HG02571 (cell line): ENCODE data around the gene POLG.

Source experiments
- ATAC-seq: cut with Tn5 transposase; IDR thresholded peaks from one replicate; pipeline ENCODE4 v1.9.1; 2021; ENCODE audit warnings: mild to moderate bottlenecking, moderate library complexity; ENCODE audit not compliant: unreplicated experiment

POLG gene

GRCh38 chr15:89334510-89335297, at the start of gene POLG:
TSS of gene POLG (minus strand) at chr15:89334824. CDS start at chr15:89333754, 1,070 bp downstream.
- ATAC-seq, result peak; percentile 85

DNA sequence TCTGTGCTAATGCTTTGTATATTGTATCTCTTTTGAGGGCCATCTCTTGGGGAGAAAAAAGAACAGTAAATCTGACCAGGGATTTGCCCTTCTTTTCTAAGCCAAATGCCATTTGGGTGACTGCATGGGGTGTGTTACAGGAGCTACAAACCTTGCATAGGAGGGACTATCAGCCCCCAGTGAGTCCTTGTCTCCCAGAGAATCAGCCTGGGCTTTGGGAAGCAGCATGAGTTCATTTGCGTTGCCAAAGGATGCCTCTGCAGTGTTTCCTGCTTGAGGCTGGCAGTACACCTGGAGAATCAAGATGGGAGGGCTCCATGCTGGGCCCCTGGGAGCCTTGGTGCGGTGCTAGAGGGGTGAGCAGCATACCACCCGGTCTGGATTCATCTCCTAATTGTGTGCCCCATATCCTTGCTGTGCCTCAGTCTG, 49.6 kb upstream of the POLG start:
- ATAC-seq, result no peak

- no peak for ATAC-seq
These were observed 48.9 kb upstream of the POLG start for GRCh38 chr15:89383365-89384175.

DNA sequence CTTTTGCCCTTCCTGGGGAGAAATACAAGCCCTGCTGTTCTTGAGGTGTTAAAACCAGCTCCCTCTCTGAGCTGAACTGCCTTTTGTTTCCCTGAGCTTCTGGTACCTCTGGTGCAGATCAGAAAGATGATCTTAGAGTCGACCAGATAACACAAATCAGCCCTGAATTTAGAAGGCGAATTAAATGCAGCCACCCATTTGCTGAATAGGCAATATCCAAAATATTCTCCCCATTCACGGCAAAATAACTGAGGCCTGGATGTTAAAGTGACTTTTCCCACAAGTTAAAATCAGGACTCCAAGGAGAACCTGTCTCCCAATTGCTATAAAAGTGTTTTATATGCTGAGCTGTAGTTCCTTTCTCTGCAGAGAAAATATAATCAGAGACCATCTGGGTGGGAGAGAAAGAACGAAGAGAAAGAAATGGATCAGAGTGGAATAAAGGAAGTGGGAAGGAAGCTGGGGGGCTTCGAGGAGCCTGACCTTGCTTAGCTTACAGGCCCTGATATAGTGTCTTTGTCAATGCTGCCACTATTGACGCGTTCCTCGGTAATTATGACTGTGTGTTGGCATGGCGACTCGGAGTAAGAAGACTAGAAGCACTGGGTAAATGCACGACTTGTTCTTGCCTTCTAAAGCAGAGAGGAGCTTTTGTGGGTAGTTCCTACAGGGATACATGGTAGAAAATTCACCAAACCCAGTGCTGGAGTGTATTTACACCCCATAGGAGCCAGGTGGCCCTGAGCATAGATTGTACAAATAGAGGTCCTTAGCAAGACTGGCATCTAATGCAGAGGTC, 47.5 kb upstream of the POLG start:
- ATAC-seq, result no peak

- ATAC-seq, result no peak
These were observed 46.7 kb upstream of the POLG start for GRCh38 chr15:89381331-89381730.

- no peak for ATAC-seq
These were observed 45.2 kb upstream of the POLG start for GRCh38 chr15:89379818-89380217.

GRCh38 chr15:89379251-89379695, 44.6 kb upstream of the POLG start:
- ATAC-seq, result no peak

DNA sequence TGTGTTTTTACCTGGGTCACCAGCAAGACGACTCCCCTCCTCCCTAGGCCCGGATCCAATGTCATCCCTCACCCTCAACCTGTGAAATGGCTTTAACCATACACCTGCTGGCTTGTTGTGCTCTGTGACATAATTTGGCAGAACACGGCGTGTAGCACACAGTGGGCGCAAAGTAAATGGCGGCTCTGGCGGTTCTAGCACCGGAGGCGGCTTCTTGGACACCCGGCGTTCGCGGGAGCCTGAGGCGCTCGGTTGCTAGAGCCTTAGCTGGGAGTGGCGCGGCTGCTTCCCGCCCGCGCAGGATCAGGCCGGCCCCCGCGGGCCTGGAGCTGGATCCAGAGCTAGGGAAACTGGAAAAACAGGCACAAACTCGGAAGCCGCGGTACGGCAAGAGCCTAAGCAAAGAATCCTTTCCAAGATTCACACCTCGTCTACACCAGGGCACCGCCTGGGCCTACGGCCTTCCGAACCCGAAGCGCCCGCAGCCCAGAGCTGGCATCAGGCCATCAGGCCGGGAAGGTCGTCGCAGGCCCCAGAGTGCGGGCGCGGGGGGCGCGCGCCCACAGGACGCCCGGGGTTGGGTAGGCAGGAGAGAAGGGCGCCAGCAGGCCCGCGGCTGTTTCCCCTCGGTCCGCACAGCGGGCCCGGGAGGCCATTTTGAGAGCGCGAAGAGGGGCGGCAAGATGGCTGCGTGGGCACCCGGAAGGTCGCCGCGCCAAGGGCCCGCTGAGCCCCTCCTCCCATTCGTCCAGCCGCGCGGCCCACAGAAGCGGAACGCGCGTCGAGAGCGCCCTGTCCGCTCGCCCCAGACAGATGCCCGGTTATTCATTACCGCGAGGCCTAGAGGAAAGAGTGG, 43.9 kb upstream of the POLG start:
- ATAC-seq, result no peak

- ATAC-seq, result no peak
These were observed 43.2 kb upstream of the POLG start for GRCh38 chr15:89377842-89378295.

DNA sequence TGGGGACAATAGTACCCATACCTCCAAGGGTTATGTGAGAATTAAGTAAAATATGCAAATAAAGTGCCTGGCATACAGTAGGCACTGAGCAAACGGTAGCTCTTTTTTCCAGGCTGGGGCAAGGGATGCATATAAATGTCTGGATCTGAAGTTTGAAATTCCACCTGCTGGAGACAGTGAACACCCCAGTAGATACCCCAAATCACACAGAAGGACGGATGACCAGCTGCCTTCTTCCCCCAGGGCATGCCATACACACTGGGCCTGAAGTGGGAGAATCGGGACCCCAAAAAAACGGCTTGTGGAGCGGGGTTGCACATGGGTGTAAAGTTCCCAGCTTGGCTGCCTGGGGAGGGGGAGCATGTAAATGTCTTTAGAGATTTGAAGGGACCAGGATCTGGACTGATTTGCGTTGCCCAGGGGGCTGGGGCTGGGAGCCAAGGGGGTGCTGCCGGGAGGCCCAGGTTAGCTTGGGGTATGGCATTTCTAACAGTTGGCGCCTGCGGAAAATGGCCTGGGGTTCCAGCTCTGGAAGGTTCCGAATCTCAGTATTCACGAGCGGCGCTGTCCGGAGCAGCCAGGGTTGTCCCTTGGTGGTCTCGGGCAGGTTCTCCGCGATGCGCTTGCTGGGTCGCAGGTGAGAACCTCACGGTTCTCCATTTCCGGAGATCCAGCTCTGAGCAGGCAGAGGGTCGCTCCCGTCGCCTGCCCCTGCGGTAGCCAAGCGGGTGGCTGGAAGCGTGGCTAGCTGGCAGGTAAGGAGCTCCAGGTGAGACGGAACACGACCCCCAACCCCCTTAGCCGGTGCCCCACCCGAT, 42.6 kb upstream of the POLG start:
- no peak for ATAC-seq

DNA sequence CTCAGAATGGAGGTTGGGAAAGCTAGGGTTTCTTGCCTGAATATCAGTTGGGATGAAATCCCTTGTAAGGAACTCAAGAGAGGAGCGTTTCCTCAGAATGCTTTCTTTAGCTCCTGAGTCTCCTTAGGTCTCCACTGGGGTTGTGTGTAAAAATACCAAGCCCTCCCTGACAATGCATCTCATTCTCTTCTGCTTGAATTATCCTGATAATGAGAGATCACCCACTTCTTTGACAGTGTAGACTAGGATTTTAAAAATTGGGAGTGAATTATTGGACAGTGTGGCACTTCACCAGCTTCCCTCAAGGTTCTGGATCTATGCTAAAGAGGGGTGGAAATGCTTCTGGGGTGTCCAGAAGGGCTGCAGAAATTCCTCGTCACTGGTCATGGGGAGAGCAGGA, 41.8 kb upstream of the POLG start:
- ATAC-seq, result no peak

- no peak for ATAC-seq
These were observed 40.7 kb upstream of the POLG start for GRCh38 chr15:89375093-89376005.

GRCh38 chr15:89374086-89374981, 39.7 kb upstream of the POLG start:
- no peak for ATAC-seq

GRCh38 chr15:89372069-89372935, 37.7 kb upstream of the POLG start:
- no peak for ATAC-seq

GRCh38 chr15:89371228-89372044, 36.8 kb upstream of the POLG start:
- ATAC-seq, result no peak

DNA sequence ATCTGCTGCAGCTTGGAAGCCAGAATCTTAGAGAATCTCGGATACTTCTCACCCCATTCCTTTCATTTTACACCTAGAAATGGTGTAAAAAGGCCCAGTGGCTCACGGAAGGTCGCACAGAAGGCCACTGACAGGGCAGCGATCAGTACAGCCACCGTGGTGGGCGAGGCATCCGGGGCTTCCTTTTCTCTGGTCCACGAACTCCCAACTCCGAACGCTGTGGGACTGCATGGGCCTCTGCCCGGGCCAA, 36.3 kb upstream of the POLG start:
- ATAC-seq, result no peak
